ENCODE results near the gene PRDM16.

PRDM16 gene

DNA sequence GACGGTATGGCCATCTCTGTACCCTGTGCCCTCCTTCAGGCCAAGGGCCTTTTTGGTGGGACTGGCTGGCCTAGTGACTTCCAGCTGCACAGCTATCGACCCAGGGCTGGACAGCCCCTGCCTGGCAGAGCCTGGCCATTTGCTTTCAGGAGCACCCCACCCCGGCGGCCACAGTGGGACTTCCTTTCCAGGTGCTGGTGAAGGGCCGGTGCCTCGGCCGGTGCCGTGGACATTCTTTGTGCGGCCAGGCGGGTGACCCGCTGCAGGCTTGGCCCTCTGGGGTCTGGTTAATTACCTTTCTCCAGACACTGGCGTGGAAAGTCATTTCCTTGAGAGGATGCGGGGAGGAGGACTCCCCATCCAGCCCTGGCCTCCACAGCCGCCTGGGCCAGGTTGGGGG, 50.1 kb downstream of the PRDM16 start:
- in situ Hi-C loops (cut with HindIII; ENCODE audit: low sequenced_read_pairs), result no loop called here

DNA sequence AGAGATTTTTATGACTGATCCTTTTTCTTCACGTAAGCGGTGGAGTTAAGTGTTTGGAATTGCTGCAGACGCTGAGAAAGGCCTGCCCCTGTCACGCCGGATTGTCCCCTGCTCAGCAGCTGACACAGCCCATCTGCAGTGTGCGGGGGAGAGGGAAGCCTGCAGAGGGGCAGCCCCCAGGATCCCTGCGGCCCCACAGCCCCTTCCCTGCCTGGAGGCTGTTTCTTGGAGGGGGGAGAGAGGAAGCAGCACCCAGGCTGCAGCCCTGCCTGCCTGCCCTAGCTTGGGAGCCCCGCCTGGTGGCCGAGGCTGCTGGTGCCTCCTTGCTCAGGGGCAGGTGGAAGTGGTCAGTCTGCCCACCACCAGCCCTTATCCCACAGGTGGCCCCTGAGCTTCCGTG, 50.7 kb downstream of the PRDM16 start:
- in situ Hi-C loops (cut with HindIII; ENCODE audit: low sequenced_read_pairs), result no loop called here

DNA sequence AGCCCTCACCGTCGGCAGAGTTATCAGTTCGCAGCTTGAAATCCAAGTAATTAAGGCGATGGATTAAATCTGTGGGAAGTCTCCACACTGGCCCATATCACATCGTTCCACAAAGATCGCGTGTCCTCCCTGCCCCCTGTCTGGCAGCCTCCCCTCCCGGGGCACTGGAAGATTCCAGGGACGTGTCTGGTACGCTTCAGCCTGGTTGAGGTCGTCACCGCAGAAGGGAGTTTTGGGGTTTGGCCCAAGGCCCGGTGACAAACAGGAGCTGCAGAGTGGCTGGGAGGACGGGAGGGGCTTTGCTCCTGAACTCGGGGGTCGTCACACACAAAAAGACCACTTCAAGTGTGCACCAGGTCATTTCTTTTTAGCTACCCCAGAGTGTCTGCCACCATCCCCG, 51.1 kb downstream of the PRDM16 start:
- in situ Hi-C loops (cut with HindIII; ENCODE audit: low sequenced_read_pairs), result no loop called here

DNA sequence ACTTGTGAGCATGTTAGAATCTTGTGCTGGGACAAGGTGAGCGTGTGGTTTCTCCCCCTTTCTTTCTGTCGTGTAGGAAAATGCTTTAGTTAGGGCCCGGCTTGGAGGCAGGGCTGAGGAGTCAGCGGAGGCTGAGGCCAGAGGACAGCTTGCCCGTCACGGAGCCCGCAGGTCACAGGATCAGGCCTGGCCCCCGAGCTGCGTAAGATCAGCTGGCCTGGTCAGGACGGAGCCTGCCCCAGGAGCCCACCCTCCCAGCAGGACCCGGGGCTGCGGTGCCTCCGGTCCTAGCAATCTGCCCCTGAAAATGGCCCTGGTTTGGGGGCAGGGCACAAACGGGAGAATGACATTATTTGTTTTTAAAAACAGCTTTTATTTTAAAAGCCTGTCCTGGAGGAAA, 52.0 kb downstream of the PRDM16 start:
- in situ Hi-C loops (cut with HindIII; ENCODE audit: low sequenced_read_pairs), result no loop called here

DNA sequence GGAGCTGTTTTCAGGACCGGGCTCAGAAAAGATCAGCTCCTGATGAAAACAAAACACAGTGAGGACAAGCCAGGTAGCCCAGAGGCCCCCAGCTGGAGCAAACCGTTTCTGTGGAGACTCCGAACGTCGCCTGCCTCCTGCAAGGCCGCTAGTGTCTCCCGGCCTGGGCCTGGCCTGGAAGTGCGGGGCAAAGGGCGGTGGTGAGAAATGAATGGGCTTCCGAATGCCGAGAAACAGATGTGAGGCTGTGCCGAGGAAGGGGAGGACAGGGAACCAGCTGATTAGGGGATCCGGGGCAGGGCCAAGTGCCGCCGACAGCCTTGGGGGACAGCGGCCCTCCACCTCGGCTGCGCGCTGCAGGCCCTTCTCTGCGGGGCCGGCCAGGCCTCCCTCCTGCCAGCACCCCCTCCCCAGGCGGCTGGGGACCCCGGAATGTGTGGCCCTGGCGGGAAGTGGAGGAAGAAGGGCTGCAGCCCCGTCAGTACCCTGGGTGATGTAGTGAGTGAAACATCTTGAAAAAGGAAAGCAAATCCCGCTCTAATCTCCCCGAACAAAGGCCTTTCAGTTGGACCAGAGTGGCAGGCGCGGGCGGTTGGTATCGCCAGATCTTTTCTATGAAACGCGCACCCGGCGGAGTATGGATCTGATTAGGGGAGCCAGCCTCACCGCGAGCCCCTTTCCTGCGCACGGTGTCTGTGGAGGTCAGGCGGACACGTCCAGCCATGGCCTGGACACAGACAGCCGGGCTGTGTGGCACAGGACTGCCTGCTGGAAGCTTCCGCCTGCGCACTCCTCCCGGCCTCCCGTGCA, 52.6 kb downstream of the PRDM16 start:
- in situ Hi-C loops (cut with HindIII; ENCODE audit: low sequenced_read_pairs), result no loop called here

DNA sequence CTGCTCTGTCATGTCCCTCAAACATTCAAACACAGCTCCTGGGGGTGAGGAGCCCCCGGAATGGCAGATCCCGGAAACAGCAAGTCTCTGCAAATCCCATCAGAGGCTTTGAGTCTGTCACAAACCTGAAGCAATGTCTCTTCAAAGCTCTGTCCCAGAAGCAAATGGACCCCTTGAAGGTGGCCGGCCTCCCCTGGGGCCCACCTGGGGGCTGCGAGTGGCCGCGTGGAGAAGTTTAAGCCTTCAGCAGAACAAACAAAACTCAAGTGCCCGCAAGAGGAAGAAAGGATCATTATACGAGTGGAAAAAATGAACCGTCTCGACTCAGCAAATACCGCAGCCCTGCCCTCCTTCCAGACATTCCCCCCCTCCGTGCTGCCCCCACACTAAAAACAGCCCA, 53.3 kb downstream of the PRDM16 start:
- in situ Hi-C loops (cut with HindIII; ENCODE audit: low sequenced_read_pairs), result no loop called here

DNA sequence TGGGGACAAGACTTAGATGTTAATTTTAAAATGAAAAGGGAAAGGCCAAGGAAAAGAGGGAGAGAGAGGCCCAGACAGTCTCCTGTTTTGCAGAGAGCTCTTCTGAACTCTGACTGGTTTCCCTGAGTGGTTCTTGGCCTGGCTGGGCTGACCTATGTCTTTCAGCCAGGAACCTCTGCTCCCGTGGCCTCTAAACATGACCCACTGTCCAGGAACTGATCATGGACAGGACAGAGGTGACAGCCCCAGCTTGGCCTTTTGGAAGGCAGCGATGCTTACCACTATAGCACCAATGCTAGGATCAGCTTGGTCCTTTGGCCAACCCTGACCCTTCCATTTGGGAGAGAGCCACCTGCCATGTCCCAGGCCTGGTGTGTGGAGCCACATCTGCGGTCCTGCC, 55.2 kb downstream of the PRDM16 start:
- in situ Hi-C loops (cut with HindIII; ENCODE audit: low sequenced_read_pairs), result no loop called here

DNA sequence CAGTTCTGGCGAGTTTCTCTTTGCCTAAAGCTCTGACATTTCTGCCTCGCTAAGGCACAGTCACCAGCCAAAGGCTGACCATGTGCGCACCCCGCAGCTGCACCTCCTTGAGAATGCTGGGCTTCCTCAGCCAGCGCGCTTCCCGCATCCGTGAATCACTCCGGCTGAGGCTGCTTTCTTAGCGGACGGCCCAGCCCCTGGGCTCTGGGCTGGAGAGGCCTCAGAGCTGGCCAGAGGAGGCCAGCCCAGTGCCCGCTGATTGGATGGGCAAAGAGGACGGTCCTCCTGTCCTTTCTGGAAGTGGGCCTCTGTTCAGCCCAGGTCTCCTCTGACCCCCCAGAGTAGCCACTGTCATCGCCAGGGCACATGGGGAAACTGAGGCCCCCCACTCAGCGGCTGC, 56.1 kb downstream of the PRDM16 start:
- in situ Hi-C loops (cut with HindIII; ENCODE audit: low sequenced_read_pairs), result no loop called here

DNA sequence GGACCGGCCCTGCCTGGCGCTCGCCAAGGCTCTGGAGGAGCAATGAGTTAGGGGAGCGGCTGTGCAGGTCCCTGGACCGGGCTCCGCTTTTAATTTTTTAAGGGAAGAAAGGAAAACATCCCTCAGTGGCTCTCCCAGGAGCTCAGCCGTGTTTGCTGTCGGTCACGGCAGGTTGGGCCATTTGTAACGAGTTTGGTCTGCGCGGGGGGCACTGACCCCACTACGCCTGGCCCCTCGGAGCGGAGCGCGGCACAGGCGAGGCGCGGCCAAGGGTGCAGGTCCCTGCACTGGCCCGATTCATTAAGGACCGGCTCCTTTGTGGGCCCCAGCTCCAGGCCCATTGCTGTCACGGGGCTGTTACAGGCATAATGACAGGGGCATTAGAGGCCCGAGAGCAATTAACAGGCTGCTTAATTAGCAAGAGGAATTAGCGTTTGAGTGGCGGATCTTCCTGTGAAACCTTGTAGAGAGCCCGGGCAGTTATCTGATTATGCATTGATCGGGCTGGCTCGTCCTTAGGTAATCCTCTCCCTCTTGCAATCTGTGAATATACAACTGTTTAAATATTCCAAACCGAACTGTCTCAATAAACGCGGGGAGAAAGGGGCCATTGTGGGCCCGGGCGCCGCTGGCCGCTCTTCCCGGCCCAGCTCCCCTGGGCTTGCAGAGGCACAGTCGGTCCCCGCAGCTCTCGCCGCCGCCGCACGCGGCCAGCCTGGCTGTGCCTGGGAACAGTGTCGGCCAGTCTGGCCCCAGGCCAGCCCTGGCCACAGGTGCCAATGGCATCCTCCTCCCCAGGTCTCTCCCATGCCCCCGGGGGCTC, 56.8 kb downstream of the PRDM16 start:
- in situ Hi-C loops (cut with HindIII; ENCODE audit: low sequenced_read_pairs), result no loop called here

DNA sequence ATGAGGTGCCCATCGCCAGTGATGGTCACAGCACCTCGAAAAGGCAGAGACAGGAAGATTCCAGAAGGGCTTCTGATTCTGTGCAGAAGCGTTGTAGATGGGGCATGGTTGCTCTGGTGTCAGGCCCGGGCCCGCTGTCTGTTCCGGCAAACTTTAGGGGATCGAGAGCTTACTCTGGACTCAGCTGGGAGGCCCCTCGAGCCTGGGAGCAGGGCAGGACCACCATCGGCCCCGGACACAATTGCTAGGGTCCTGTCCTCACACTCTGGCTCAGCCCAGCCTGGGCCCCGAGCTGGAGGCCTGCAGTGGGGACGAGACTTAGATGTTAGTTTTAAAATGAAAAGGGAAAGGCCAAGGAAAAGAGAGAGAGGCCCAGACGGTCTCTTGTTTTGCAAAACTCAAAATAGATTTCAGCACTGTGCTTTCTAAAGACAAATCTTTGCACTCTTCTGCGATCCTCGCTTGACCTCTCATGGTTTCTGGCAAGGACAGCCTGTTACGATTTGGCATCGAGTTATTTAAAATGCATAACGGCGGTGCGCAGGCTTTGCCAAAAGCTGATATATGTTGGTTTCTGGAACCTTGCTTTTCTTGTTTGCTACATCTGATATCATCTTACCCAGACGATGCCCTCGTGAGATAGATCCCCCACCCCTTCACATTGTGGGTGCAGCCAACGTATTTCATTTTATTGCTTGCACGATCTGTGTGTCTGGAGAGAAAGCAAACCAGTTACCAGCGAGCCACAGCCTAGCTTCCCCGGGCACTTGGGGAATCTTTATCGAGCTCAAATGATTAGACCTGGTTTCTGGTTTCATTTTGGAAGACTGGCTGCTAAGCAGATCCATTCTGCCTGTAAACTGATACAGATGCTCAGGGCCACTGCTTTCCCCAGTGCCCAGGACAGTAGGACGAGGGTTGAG, 58.0 kb downstream of the PRDM16 start:
- in situ Hi-C loops (cut with HindIII; ENCODE audit: low sequenced_read_pairs), result no loop called here

DNA sequence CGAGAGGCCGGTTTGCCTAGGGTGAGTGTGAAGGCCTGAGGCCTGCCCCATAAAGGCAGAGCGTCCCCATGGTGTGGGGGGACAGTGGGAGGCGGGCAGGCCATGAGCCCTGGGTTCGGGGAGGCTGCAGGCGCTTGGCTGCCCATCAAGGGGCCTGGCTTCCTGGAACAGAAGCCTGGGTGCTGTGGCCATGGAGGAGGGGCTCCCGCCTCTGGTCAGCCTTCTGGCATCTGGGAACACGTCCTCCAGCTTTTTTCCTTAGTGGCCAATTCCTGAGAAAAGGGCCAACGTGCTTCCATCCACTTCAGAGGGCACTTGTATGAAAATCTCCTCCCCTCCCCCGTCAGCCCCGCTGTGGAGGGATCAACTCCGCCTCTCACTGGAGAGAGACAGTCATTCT, 58.7 kb downstream of the PRDM16 start:
- in situ Hi-C loops (cut with HindIII; ENCODE audit: low sequenced_read_pairs), result no loop called here

DNA sequence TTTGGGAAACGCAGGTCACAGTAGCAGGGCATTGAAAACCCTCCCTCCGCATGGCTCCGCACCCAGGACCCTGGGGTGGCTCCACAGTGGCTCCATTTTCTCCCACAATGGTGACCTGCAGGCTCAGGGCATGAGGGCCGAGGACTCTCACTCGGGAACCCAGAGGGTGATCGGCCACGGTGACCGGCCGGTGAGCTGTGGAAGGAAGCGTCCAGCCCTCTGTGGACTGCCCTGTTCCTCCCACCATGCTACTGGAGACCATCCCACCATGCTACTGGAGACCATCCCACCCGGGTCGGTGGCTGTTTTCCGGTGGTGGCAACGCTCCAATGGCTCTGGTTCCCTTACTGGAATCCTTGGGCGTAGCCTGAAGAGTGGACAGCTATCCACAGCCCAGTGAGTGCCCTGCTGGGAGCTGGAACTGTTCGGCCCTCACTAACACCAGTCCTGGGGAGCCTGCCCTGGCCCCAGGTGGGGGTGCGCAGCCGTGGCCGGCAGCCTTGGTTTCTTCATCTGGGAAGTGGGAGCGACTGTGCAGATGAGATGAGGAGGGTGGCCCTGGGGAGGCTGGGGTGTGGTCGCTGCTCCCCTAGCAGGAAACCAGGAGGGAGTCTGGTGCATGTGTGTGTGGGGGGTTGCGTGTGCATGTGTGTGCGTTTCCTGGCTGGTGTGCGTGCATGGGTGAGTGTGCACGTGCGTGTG, 59.6 kb downstream of the PRDM16 start:
- in situ Hi-C loops (cut with HindIII; ENCODE audit: low sequenced_read_pairs), result no loop called here

DNA sequence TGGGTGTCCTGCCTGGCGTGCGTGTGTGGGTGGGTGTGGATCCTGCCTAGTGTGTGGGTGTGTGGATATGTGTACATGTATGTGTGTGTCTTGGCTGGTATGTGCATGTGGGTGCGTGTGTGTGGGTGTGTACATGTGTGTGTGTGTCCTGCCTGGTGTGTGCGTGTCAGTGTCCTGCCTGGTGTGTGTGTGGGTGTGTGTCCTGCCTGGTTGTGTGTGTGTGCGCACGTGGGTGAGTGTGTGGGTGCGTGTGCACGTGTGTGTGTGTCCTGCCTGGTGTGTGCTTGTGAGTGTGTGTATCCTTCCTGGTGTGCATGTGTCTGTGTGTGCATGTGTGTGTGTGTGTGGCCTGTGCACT, 60.1 kb downstream of the PRDM16 start:
- in situ Hi-C loops (cut with HindIII; ENCODE audit: low sequenced_read_pairs), result no loop called here

DNA sequence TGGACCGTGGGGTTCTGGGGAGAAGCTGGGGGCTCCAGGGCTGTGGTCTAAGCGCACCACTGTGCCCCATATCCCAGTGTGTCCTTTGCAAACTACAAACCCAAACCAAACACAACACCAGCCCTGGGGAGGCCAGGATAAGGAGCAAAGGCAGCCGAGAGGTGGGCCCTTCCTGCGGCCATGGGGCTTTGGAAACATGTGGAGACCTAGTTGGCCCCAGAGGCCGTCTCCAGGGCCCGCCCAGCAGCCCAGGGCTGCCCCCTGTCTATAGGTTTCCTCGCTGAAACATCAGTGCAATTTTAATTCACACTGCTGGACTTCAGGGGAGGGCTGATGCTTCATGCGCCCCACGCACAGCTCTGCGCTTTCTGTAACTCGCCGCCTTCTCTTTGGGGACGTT, 61.3 kb downstream of the PRDM16 start:
- in situ Hi-C loops (cut with HindIII; ENCODE audit: low sequenced_read_pairs), result no loop called here

DNA sequence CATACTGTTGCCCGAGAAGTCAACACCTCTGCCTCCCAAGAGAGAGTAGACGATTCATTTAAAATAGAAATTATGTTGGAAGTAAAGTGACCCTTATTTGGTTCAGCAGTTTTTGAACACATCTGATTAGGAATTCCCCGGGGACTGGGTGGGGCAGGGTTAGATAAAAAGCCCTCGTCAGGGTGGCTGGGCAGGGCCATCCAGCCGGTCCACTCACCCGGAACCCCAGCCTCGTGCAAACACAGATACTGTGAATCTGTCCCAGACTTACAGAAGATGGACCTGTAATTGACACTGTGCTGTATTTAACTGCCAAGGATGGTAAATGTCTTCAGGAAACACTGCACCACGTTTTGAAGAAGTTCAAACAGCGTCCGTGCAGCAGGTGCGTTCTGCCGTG, 63.7 kb downstream of the PRDM16 start:
- in situ Hi-C loops (cut with HindIII; ENCODE audit: low sequenced_read_pairs), result no loop called here

DNA sequence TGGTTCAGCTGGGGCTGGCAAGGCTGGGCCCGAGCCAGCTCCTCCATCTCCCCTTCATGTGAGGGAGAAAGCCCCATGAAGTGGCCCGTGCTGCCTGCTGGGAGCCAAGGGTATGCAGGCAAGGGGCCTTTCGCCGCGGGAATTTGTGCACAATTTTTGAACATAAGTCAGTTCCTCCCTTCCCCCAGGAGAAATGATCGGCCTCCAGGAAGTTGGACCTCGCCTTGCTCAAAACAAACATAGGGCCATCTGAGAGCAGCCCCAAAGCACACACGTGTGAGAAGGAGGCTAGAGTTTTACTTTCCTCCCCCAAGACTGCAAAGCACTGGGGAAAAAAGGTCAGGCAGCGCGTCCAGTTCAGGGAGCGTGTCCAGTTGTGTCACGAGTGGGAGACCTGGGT, 64.7 kb downstream of the PRDM16 start:
- in situ Hi-C loops (cut with HindIII; ENCODE audit: low sequenced_read_pairs), result no loop called here

DNA sequence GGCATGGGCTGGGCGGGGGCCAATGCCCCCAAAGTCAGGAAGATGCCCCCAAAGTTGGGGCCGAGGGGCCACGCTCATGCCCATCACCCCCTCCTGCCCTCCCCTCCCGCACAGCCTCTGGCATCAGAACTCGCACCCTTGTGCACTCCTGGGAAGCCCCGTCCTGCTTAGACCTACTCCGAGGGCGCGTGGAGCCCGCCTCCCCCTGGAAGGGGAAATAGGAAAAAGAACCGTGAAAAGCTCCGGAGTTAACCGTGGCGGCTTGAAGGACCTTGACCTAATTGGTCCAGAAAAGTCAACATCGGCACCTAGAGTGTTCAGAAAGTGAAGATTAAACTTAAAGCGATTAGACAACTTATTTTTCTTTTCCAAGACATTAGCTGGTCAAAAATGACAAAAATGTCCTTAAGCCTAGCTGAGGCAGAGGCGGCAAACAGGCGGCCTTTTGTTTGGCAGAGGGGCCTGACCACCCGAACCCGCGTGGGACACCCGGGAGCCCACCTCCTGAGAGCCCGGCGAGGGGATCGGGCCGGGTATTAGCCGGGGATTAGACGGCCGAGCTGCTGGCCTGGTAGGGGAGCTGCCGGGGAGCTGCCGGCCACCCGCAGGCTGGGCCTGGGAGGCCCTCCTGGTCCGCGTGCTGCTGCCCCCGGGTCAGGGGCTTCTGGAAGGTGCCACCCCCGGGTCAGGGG, 65.5 kb downstream of the PRDM16 start:
- in situ Hi-C loops (cut with HindIII; ENCODE audit: low sequenced_read_pairs), result no loop called here

DNA sequence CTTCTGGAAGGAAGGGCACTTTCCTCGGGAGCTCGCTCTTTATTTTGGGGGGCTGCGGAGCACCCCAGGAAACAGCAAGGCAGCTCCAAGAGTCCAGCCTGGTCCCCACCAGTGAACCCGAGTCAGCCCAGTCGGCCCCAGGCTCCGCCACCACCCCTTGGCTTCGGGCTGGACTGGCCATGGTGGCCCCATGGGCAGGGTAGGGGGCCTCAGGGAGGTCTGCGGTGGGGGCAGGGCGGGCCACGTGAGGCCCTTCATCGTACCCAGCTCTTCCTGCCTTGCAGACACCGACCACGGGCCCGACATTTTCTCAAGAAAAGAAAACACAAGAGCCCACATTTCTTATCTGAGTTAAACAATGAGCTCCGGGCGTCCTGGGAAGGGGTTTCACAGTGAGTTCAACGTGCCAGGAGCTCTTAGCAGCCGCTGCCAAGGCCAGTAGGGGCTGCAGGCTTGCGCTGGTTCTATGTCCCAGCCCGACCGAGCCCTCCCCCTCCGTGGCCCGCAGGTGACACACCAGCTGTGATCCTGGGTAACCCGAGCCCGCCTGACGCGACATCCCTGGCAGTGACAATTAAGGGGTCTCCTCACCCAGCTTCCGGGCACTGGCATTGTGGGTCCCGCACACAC, 66.2 kb downstream of the PRDM16 start:
- in situ Hi-C loops (cut with HindIII; ENCODE audit: low sequenced_read_pairs), result no loop called here

DNA sequence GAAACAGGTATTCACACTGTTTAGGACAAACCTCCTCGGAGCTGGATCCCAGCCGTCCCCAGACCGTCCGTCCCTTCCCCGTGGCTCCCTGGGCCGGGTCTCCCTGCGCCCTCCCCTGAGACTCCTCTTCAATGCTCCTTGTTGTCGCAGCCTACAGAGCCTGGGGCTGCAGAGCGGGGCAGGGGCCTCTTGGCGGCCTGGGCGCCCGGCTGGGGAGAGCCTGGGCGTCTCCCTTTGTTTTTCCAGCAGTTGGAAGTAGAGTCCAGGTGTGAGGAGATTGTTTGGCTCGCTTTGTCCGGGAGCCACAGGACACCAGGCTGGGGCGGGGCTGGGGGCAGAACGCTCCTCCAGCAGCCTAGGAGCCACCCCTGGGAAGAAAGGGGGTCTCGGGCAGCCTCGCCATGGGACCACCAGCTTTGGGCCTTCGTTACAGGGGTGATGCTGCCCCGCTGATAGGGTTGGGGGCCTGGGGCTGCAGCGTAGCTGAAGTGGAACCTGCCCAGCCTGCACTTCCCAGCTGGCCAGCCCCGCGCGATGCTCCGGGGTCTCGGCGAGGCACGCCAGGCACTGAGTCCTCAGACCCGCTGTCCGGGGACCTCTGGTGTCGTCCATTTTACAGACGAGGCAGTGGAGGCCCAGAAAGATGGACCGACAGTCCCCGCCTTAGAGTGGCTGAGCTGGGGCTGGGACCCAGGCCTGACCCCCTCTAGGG, 66.9 kb downstream of the PRDM16 start:
- in situ Hi-C loops (cut with HindIII; ENCODE audit: low sequenced_read_pairs), result no loop called here
